Fibroblast of lung (primary cell): ENCODE results near the gene UMOD. TPM values are rescaled to one million over a fixed set of nuclear protein-coding genes. Genes with fewer than 3 reads are reported as not detected.

Experiments
- DNase-seq, 2 donors: peaks; one replicate each; pipeline versions ENCODE4 v3.0.0 to v3.0.0-alpha.2; 2010; ENCODE audit warnings: low read depth in 2 of 2
- H2AFZ ChIP-seq: 2 replicates; pipeline ENCODE4 v1.5.1; 2012; ENCODE audit warnings: low read length, control low read depth, inconsistent platforms
- H3K27ac ChIP-seq: 2 replicates; pipeline ENCODE4 v1.5.1; 2011; ENCODE audit warnings: low read length, control low read depth; ENCODE audit not compliant: insufficient read depth
- H3K27me3 ChIP-seq: 2 replicates; pipeline ENCODE4 v1.5.1; 2011; ENCODE audit warnings: mild to moderate bottlenecking, low read length; ENCODE audit not compliant: control insufficient read depth, insufficient read depth
- H3K36me3 ChIP-seq: 2 replicates; pipeline ENCODE4 v1.5.1; 2011; ENCODE audit warnings: low read length; ENCODE audit not compliant: control insufficient read depth, insufficient read depth
- H3K4me1 ChIP-seq: 2 replicates; pipeline ENCODE4 v1.5.1; 2011; ENCODE audit warnings: low read length; ENCODE audit not compliant: control insufficient read depth, insufficient read depth; ENCODE audit errors: extremely low read depth
- H3K4me2 ChIP-seq: 2 replicates; pipeline ENCODE4 v1.5.1; 2011; ENCODE audit warnings: low read length, control low read depth; ENCODE audit not compliant: insufficient read depth; ENCODE audit errors: extremely low read depth
- H3K4me3 ChIP-seq, 4 experiments: fragments of 200-600 bp in 1 of 4; sonication (generic) in 1 of 4; replicated peaks in 1 of 4; 2 replicates each; pipeline ENCODE4 v1.5.1; 2011 to 2016; ENCODE audit warnings: low read length in 4 of 4, low read depth in 3 of 4, mild to moderate bottlenecking in 3 of 4, control low read depth in 2 of 4, inconsistent platforms in 1 of 4, mixed read lengths in 1 of 4; ENCODE audit not compliant: insufficient read depth in 1 of 4; ENCODE audit errors: control extremely low read depth in 1 of 4
- H3K79me2 ChIP-seq: 2 replicates; pipeline ENCODE4 v1.5.1; 2012; ENCODE audit warnings: mild to moderate bottlenecking, low read length, inconsistent platforms; ENCODE audit not compliant: control insufficient read depth, insufficient read depth
- H3K9ac ChIP-seq: 2 replicates; pipeline ENCODE4 v1.5.1; 2011; ENCODE audit warnings: mild to moderate bottlenecking, low read length, control low read depth; ENCODE audit not compliant: insufficient read depth
- H3K9me3 ChIP-seq: 2 replicates; pipeline ENCODE4 v1.5.1; 2012; ENCODE audit warnings: low read depth, low read length; ENCODE audit not compliant: control insufficient read depth, insufficient read depth
- H4K20me1 ChIP-seq: 2 replicates; pipeline ENCODE4 v1.5.1; 2011; ENCODE audit warnings: low read length; ENCODE audit not compliant: control insufficient read depth, insufficient read depth; ENCODE audit errors: extremely low read depth
- CTCF ChIP-seq, 2 donors: IDR thresholded peaks in 1 of 2; conservative IDR thresholded peaks in 1 of 2; 1 replicate in 1 of 2; 2 replicates in 1 of 2; pipeline ENCODE4 v1.5.1; 2011 to 2012; ENCODE audit warnings: low read length in 2 of 2, control low read depth in 1 of 2, inconsistent platforms in 1 of 2, low read depth in 1 of 2, mild to moderate bottlenecking in 1 of 2
- EZH2 ChIP-seq: IDR thresholded peaks from 2 replicates; pipeline ENCODE4 v1.5.1; 2012; ENCODE audit warnings: low read length, control low read depth, mild to moderate bottlenecking; ENCODE audit errors: missing control alignments
- polyA minus RNA-seq: library from RNA; depleted of rRNA, polyadenylated mRNA; stranded (reverse); fragments of >200 nt; gene quantifications from 2 replicates; pipeline ENCODE4 v1.2.3, GENCODE V29; 2011; ENCODE audit warnings: low replicate concordance
- polyA plus RNA-seq, 2 donors: library from polyadenylated mRNA; depleted of rRNA in 1 of 2; stranded (reverse) in 1 of 2; unstranded in 1 of 2; fragments of >200 nt; gene quantifications; 2 replicates each; pipeline ENCODE4 v1.2.1, GENCODE V29; 2011 to 2012; ENCODE audit warnings: missing spikeins in 1 of 2
- total RNA-seq: library from RNA; depleted of rRNA; stranded (reverse); fragments of >200 nt; gene quantifications from 2 replicates; pipeline ENCODE4 v1.2.1, GENCODE V29; 2014

The UMOD gene
- total RNA-seq = not detected in 2 replicates
- not detected in 2 replicates for polyA plus RNA-seq
- not detected in 2 replicates for polyA plus RNA-seq (2012)
- not detected in 2 replicates for polyA minus RNA-seq

GRCh38 chr16:20352615-20353014 lies at the start of gene UMOD:
Gene UMOD (minus strand): TSS chr16:20352715. CDS start chr16:20350737, 1,978 bp downstream.
- DNase-seq = no peak
- TF ChIP-seq CTCF (conservative IDR thresholded peaks at IDR 0.05 in 1 of 2, IDR thresholded peaks at IDR 0.05 in 1 of 2; ENCODE audit: low read depth in 1 of 2, low read length in 2 of 2) = no peak
- no peak for TF ChIP-seq EZH2
- Histone ChIP-seq H3K9ac (no peak within 1 kb of the TSS), H3K27ac (no peak within 1 kb of the TSS), H4K20me1 (no peaks in the 10 kb centered on the region), H3K4me3 (no peak within 1 kb of the TSS), H3K36me3 (no peaks in the 10 kb centered on the region), H3K4me1 (no peaks in the 10 kb centered on the region), H3K9me3 (no peaks in the 10 kb centered on the region), H3K79me2 (no peaks in the 10 kb centered on the region), H2AFZ (no peak within 1 kb of the TSS), H3K4me2 (no peak within 1 kb of the TSS), H3K27me3 (no peaks in the 10 kb centered on the region)

GRCh38 chr16:20401475-20402016 lies 49.0 kb upstream of the UMOD start:
- TF ChIP-seq EZH2 (no peak), CTCF (conservative IDR thresholded peaks at IDR 0.05 in 1 of 2, IDR thresholded peaks at IDR 0.05 in 1 of 2; ENCODE audit: low read depth in 1 of 2, low read length in 2 of 2) (no peak)
- no peaks in the 10 kb centered on the region for H3K4me1 ChIP-seq
- no peaks in the 10 kb centered on the region for H4K20me1 ChIP-seq
- no peak overlapping the region for H2AFZ ChIP-seq
- no peaks in the 10 kb centered on the region for H3K36me3 ChIP-seq
- no peak overlapping the region for H3K4me3 ChIP-seq
- no peaks in the 10 kb centered on the region for H3K9me3 ChIP-seq
- H3K27me3 ChIP-seq = no peaks in the 10 kb centered on the region
- H3K79me2 ChIP-seq = no peaks in the 10 kb centered on the region
- H3K27ac ChIP-seq = no peak overlapping the region
- H3K9ac ChIP-seq = no peak overlapping the region
- H3K4me2 ChIP-seq = no peak overlapping the region
- no peak for DNase-seq

GRCh38 chr16:20401066-20401465 lies 48.6 kb upstream of the UMOD start:
- no peak overlapping the region for H3K27ac ChIP-seq
- no peaks in the 10 kb centered on the region for H4K20me1 ChIP-seq
- H3K4me3 ChIP-seq = no peak overlapping the region
- no peaks in the 10 kb centered on the region for H3K4me1 ChIP-seq
- H3K9me3 ChIP-seq = no peaks in the 10 kb centered on the region
- H3K4me2 ChIP-seq = no peak overlapping the region
- no peak overlapping the region for H3K9ac ChIP-seq
- no peaks in the 10 kb centered on the region for H3K79me2 ChIP-seq
- no peak for TF ChIP-seq EZH2
- TF ChIP-seq CTCF (conservative IDR thresholded peaks at IDR 0.05 in 1 of 2, IDR thresholded peaks at IDR 0.05 in 1 of 2; ENCODE audit: low read depth in 1 of 2, low read length in 2 of 2) = no peak
- no peak overlapping the region for H2AFZ ChIP-seq
- no peaks in the 10 kb centered on the region for H3K27me3 ChIP-seq
- H3K36me3 ChIP-seq = no peaks in the 10 kb centered on the region
- no peak for DNase-seq
